ENCODE data around the gene AMACR.

Gene AMACR

DNA sequence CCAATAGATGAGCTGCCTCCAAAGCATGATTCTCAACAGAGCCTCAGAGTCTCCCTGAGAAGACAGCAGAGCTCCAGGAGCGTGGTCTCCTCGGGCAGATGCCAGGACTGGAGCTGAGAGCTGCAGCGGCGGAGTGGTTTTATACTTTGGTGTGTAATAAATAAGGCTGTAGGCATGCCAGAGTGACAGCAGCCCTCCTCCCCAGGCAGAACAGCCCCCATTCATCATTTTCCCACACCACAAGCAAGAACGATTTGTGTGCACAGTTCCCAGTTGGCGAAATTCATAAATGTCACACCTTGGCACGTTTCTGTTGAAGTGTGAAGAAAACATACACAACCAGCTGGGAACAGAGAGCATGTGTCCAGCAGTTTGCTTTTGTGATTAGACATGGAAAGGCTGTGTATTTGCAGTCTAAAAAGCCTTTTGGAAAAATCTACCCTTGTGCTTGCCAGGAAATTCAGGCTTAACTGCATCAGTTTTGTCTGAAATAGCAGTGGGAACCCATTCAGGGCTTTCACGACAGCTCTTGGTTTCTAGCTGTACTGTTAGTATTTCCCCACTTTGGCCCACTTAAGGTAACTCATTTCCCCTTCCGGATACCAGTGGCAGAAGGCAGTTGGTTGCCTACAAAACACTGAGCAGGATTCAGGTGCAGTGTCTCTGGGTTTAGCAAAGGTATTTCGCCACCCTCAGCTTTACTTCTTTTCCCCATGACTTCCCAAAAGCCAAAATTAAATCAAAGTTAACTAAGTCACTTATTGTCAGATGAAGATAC is 35.4 kb upstream of the AMACR start, which contains the start of gene C1QTNF3:
Gene C1QTNF3 (minus strand): TSS at position 115 of the 778 bp plus-strand sequence. CDS start 88 bp downstream, at position 27.
- in situ Hi-C loops (cut with MboI; ENCODE audit: low pct_unique_long_range_greater_than_20kb, low sequenced_read_pairs, unreplicated experiment), result no loop called here
- DNase-seq (ENCODE audit: low spot score), result no peak
- TF ChIP-seq, protein P1, sequence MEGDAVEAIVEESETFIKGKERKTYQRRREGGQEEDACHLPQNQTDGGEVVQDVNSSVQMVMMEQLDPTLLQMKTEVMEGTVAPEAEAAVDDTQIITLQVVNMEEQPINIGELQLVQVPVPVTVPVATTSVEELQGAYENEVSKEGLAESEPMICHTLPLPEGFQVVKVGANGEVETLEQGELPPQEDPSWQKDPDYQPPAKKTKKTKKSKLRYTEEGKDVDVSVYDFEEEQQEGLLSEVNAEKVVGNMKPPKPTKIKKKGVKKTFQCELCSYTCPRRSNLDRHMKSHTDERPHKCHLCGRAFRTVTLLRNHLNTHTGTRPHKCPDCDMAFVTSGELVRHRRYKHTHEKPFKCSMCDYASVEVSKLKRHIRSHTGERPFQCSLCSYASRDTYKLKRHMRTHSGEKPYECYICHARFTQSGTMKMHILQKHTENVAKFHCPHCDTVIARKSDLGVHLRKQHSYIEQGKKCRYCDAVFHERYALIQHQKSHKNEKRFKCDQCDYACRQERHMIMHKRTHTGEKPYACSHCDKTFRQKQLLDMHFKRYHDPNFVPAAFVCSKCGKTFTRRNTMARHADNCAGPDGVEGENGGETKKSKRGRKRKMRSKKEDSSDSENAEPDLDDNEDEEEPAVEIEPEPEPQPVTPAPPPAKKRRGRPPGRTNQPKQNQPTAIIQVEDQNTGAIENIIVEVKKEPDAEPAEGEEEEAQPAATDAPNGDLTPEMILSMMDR (IDR thresholded peaks at IDR 0.05; ENCODE audit: extremely low read depth, insufficient read depth, missing control alignments), result no peak

DNA sequence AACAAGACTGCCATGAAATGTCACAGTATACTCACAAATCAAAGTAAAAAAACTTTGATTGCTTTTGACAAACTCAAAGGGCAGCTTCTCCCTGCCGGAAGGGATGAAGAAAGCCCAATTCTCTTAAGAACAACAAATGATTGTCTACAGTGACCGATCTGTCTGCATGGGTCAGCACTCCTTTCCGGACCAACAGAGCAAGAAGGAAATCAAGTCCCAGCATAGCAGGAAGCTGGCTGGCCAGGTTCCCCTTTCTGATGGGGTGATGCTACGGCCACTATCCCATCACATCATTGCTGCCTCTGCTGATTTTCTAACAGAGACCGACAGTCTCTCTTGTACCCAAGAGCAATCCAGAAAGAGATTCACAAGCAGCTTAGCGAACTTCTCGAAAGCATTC is 34.5 kb upstream of the AMACR start:
- in situ Hi-C loops (cut with MboI; ENCODE audit: low pct_unique_long_range_greater_than_20kb, low sequenced_read_pairs, unreplicated experiment), result no loop called here
- TF ChIP-seq, protein P1 (IDR thresholded peaks at IDR 0.05; ENCODE audit: extremely low read depth, insufficient read depth, missing control alignments), result no peak
- DNase-seq (ENCODE audit: low spot score), result no peak

DNA sequence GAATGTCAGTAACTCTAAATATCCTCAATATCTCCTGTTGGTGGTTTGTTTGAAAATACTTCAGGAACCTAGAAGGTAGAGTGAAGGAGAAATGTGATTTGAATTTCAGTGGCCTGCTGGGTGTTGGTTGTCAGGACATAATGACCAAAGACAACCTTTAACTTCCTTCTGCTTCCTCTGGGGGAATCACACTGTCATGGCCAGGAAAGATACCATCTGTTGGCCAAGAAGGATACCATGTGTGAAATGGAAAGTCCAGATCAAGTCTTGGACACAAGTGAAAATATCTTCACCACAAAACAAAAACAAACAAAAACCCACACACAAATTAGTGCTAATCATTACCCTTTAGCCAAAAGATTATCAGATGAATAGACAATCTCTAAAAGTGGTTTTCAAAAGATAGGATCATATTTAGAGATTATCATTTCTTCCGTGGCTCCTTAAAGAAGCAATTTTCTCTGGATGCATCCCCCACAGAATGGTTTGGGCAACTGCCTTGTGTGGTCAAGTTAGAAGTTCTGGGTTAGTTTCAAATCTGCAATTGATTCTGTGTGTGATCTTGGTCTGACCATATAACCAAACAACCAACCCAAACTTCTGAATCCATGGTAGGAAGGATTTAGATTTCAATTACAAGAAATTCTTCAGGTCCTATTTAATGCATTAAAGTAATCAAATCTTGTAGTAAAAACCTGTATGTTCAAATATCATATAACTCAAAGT is 33.6 kb upstream of the AMACR start:
- in situ Hi-C loops (cut with MboI; ENCODE audit: low pct_unique_long_range_greater_than_20kb, low sequenced_read_pairs, unreplicated experiment), result no loop called here
- TF ChIP-seq, protein P1 (IDR thresholded peaks at IDR 0.05; ENCODE audit: extremely low read depth, insufficient read depth, missing control alignments), result no peak
- DNase-seq (ENCODE audit: low spot score), result no peak

DNA sequence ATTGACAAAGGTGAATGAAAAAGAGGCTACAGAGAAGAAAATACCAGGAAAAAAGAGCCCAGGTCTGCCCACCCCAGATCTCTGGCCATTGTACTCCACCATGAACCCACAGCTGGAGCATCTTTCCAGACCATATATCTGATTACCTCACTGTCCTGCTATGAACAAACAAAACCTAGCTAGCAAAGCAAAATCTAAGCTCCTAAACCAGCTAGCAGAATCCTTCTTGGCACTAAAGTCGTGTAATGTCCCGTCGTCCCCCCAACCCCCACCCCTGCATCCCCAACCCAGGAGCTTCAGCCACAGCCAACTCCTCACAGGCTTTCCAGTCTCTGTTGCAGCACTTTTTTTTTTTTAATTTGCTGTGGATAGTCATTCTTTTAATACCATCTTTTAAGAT is 32.6 kb upstream of the AMACR start:
- in situ Hi-C loops (cut with MboI; ENCODE audit: low pct_unique_long_range_greater_than_20kb, low sequenced_read_pairs, unreplicated experiment), result no loop called here
- TF ChIP-seq, protein P1 (IDR thresholded peaks at IDR 0.05; ENCODE audit: extremely low read depth, insufficient read depth, missing control alignments), result no peak
- no peak for DNase-seq (ENCODE audit: low spot score)

DNA sequence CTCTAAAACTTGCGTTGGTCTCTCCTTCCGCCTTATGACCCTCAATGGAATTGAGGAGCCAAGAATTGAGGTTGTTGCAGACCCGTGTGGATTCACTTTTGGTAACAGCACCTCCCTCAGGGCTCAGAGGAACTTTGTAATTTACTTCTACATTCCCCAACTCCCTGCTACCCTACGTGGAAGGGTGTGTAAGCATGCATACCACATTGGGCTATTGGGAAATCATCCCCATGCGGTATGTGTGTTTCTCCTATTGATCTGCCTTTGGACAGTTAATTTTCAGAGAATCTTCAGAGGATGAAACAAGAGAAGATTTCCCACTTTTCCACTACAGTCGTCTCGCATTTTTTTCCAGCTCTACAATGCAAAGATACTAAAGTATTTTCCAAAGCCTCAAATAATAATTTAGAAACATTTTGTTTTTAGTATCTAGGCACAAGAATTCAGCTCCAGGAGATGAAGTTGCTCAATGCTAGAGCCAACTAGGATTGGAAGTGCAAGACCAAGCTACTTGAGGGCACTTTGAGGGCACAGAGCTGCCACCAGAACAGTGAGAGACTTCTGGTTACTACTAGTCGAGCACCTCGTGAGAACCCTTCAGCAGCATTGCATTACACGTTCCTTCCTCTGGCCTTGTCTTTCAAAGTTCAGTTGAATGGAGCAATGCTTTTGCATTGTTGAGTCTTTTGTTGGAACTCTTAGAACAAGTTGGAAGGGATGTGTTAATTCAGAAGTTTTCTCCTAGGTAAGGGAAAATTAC is 31.7 kb upstream of the AMACR start:
- no peak for DNase-seq (ENCODE audit: low spot score)
- TF ChIP-seq, protein P1 (IDR thresholded peaks at IDR 0.05; ENCODE audit: extremely low read depth, insufficient read depth, missing control alignments), result no peak
- in situ Hi-C loops (cut with MboI; ENCODE audit: low pct_unique_long_range_greater_than_20kb, low sequenced_read_pairs, unreplicated experiment), result no loop called here

DNA sequence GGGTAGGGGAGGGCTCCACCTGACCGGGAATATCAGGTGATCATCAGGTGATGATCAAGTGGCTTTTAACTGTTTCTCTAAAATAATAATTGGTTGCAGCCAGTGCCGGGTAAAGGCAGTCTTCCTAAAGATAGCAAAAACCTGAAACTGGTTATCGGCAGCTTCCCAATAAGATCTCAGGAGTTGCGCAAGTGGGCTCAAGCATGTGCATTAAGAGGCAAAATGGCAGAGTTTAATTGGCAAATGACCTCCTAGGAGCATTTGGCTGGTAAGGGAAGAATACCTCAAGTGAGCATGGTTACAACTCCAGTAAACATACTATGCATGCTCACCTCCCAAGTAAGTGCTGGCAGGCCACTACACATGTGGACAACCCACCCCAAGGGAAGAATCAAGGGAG is 31.0 kb upstream of the AMACR start:
- no peak for DNase-seq (ENCODE audit: low spot score)
- in situ Hi-C loops (cut with MboI; ENCODE audit: low pct_unique_long_range_greater_than_20kb, low sequenced_read_pairs, unreplicated experiment), result no loop called here
- TF ChIP-seq, protein P1 (IDR thresholded peaks at IDR 0.05; ENCODE audit: extremely low read depth, insufficient read depth, missing control alignments), result no peak

Data from GM13977 (cell line).